HepG2 (cell line): ENCODE data around the gene RNF14. TPM values are rescaled to one million over a fixed set of nuclear protein-coding genes. Genes with fewer than 3 reads are reported as not detected.

Experiments
- BCL6 ChIP-seq: IDR thresholded peaks from 2 replicates; pipeline ENCODE4 v1.6.1; 2016; ENCODE audit warnings: missing genetic modification reagents, missing compliant biosample characterization
- HBP1 ChIP-seq: IDR thresholded peaks from 2 replicates; pipeline ENCODE4 v1.6.1; 2016; ENCODE audit warnings: low read depth, control low read depth
- MLXIP ChIP-seq: sonication (generic); formaldehyde crosslinking; IDR thresholded peaks from 2 replicates; pipeline ENCODE4 v1.9.0; 2021; ENCODE audit warnings: missing genetic modification reagents, borderline replicate concordance
- MYNN ChIP-seq: sonication (generic); formaldehyde crosslinking; IDR thresholded peaks from 2 replicates; pipeline ENCODE4 v1.4.0; 2020; ENCODE audit warnings: mild to moderate bottlenecking, low read depth, missing genetic modification reagents
- NCOA5 ChIP-seq: sonication (generic); formaldehyde crosslinking; IDR thresholded peaks from 2 replicates; pipeline ENCODE4 v1.4.0; 2020; ENCODE audit warnings: missing genetic modification reagents
- PHF21A ChIP-seq: sonication (generic); formaldehyde crosslinking; IDR thresholded peaks from 2 replicates; pipeline ENCODE4 v1.5.0; 2020; ENCODE audit warnings: mild to moderate bottlenecking, missing genetic modification reagents
- POLR2AphosphoS5 ChIP-seq: IDR thresholded peaks from 2 replicates; pipeline ENCODE4 v1.6.1; 2012; ENCODE audit warnings: low read depth, low read length
- RBFOX2 ChIP-seq: fragments of 200-400 bp; formaldehyde crosslinking; IDR thresholded peaks from 2 replicates; pipeline ENCODE4 v1.6.1; 2017; ENCODE audit warnings: low read depth, mild to moderate bottlenecking, low read length
- RCOR2 ChIP-seq: IDR thresholded peaks from 2 replicates; pipeline ENCODE4 v1.6.1; 2016; ENCODE audit warnings: missing biosample characterization, missing genetic modification reagents
- SMYD3 ChIP-seq: sonication (generic); formaldehyde crosslinking; IDR thresholded peaks from 2 replicates; pipeline ENCODE4 v1.8.1; 2023; ENCODE audit warnings: mild to moderate bottlenecking, missing genetic modification reagents
- SUZ12 ChIP-seq: fragments of 150-350 bp; IDR thresholded peaks from 2 replicates; pipeline ENCODE4 v1.6.1; 2014; ENCODE audit warnings: low read depth, low read length
- TARDBP ChIP-seq: sonication (generic); formaldehyde crosslinking; IDR thresholded peaks from 2 replicates; pipeline ENCODE4 v1.8.0; 2022; ENCODE audit warnings: mild to moderate bottlenecking, missing genetic modification reagents
- TRIM24 ChIP-seq: sonication (generic); formaldehyde crosslinking; IDR thresholded peaks from 2 replicates; pipeline ENCODE4 v1.8.0; 2022; ENCODE audit warnings: mild to moderate bottlenecking, missing genetic modification reagents
- ZNF160 ChIP-seq: sonication (generic); formaldehyde crosslinking; IDR thresholded peaks from 2 replicates; pipeline ENCODE4 v1.8.0; 2022; ENCODE audit warnings: mild to moderate bottlenecking, inconsistent platforms, missing genetic modification reagents
- ZNF274 ChIP-seq: sonication (generic); formaldehyde crosslinking; IDR thresholded peaks from 2 replicates; pipeline ENCODE4 v1.5.1; 2020; ENCODE audit warnings: mild to moderate bottlenecking, missing genetic modification reagents
- ZNF337 ChIP-seq: sonication (generic); formaldehyde crosslinking; IDR thresholded peaks from 2 replicates; pipeline ENCODE4 v1.5.1; 2020; ENCODE audit warnings: missing genetic modification reagents, low read depth, mild to moderate bottlenecking, borderline replicate concordance
- ZNF367 ChIP-seq: sonication (generic); formaldehyde crosslinking; IDR thresholded peaks from 2 replicates; pipeline ENCODE4 v1.4.0; 2020; ENCODE audit warnings: missing genetic modification reagents, borderline replicate concordance
- ZNF672 ChIP-seq: sonication (generic); formaldehyde crosslinking; IDR thresholded peaks from 2 replicates; pipeline ENCODE4 v1.8.1; 2022; ENCODE audit warnings: missing genetic modification reagents
- ZNF816 ChIP-seq: sonication (generic); formaldehyde crosslinking; IDR thresholded peaks from 2 replicates; pipeline ENCODE4 v1.8.0; 2022; ENCODE audit warnings: missing genetic modification reagents, mild to moderate bottlenecking, borderline replicate concordance
- polyA plus RNA-seq, 8 experiments: library from polyadenylated mRNA; depleted of rRNA in 3 of 8; stranded (reverse) in 7 of 8; unstranded in 1 of 8; fragments of >200 nt; fragmentation: Illumina TruSeq in 4 of 8; extraction: Trizol in 4 of 8; gene quantifications; 2 replicates each; pipeline versions ENCODE4 v1.2.1 to v1.2.3, GENCODE V29; 2011 to 2016; ENCODE audit warnings: low read depth in 4 of 8, missing spikeins in 1 of 8, mixed read lengths in 1 of 8; ENCODE audit not compliant: insufficient read depth in 1 of 8
- total RNA-seq, 5 experiments: library from RNA; depleted of rRNA; stranded (reverse); fragments of >200 nt; fragmentation: Illumina TruSeq; extraction: Trizol; gene quantifications; 2 replicates each; pipeline ENCODE4 v1.2.3, GENCODE V29; 2016; ENCODE audit warnings: low read depth in 1 of 5
- TF ChIP-seq, protein P1 (sequence below): sonication (generic); formaldehyde crosslinking; IDR thresholded peaks from 2 replicates; pipeline ENCODE4 v1.9.0; 2021; ENCODE audit warnings: missing genetic modification reagents, mild to moderate bottlenecking, borderline replicate concordance
- TF ChIP-seq, protein P2 (sequence below): sonication (generic); formaldehyde crosslinking; IDR thresholded peaks from 2 replicates; pipeline ENCODE4 v1.4.0; 2020; ENCODE audit warnings: mild to moderate bottlenecking, missing genetic modification reagents

Gene RNF14
- total and polyA plus RNA-seq, 2 of the 13 experiments (the other 11 are each of a cell fraction or from before 2014, with no cell fraction given) = 11.3 to 28.1 TPM

DNA sequence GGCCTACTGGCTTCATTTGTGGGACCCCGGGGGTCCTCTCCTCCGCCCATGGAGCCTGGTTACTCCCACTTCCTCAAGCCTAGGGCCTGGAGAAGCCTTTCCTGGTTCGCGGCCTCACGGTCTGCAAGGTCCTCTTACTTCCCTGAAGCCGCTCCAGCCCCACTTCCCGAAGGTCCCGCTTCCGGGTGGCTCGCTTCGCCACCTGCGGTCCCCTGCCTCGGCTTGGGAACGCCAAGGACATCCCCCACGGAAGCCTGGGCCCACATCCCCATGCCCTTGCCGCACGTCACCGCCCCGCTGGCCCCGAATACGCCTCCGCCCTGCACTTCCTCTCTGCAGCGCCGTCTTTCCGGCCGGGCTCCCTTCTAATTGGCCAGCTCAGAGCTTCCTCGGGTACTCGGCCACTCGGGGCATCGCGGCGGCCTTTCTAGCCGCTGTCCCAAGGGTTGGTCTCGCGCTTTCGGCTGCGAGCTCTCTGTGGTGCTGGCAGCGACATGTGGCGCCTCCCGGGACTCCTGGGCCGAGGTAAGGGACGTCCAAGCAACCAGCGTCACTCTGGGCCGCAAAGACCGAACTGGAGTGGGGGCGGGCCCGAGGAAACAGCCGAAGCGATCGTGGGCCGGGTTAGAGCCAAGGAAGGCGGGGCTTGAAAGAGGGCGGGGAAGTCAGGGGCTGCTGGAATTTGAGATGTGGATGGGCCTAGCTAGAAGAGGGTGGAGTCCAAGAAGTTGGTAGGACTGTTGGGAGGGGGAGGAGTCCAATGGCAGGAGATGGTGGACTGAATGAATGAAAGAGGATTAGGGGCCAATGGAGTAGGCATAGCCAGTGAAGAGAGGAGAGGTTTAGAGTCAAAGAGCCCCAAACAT is 45.2 kb upstream of the RNF14 start, which contains the start of gene DELE1 (continued):
- TF ChIP-seq MLXIP = no peak
- peak; percentile 92 for TF ChIP-seq HBP1
- TF ChIP-seq TRIM24 (CRISPR knock-in tag) = no peak
- TF ChIP-seq ZNF337 = peak; percentile 84
- peak; percentile 94 for TF ChIP-seq SMYD3 (CRISPR knock-in tag)
- peak; percentile 91 for TF ChIP-seq POLR2AphosphoS5
- TF ChIP-seq, protein P1, sequence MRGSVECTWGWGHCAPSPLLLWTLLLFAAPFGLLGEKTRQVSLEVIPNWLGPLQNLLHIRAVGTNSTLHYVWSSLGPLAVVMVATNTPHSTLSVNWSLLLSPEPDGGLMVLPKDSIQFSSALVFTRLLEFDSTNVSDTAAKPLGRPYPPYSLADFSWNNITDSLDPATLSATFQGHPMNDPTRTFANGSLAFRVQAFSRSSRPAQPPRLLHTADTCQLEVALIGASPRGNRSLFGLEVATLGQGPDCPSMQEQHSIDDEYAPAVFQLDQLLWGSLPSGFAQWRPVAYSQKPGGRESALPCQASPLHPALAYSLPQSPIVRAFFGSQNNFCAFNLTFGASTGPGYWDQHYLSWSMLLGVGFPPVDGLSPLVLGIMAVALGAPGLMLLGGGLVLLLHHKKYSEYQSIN (CRISPR knock-in tag) = no peak
- TF ChIP-seq ZNF816 (CRISPR knock-in tag) = no peak
- TF ChIP-seq RCOR2 (CRISPR knock-in tag) = no peak; the same call in 1 of the 2 replicates
- TF ChIP-seq ZNF672 (CRISPR knock-in tag) = no peak
- peak; percentile 68; the same call in 1 of the 2 replicates for TF ChIP-seq ZNF274 (CRISPR knock-in tag)
- TF ChIP-seq NCOA5 (CRISPR knock-in tag) = no peak
- TF ChIP-seq MYNN (CRISPR knock-in tag) = peak; percentile 90; the same call in 1 of the 2 replicates
- peak; percentile 78 for TF ChIP-seq TARDBP (CRISPR knock-in tag)
- TF ChIP-seq ZNF367 = 0 out of 2 replicates have a peak, but pooled peaks have one; percentile 6
- TF ChIP-seq RBFOX2 = peak; percentile 99
- TF ChIP-seq PHF21A (CRISPR knock-in tag) = peak; percentile 98
- TF ChIP-seq, protein P2, sequence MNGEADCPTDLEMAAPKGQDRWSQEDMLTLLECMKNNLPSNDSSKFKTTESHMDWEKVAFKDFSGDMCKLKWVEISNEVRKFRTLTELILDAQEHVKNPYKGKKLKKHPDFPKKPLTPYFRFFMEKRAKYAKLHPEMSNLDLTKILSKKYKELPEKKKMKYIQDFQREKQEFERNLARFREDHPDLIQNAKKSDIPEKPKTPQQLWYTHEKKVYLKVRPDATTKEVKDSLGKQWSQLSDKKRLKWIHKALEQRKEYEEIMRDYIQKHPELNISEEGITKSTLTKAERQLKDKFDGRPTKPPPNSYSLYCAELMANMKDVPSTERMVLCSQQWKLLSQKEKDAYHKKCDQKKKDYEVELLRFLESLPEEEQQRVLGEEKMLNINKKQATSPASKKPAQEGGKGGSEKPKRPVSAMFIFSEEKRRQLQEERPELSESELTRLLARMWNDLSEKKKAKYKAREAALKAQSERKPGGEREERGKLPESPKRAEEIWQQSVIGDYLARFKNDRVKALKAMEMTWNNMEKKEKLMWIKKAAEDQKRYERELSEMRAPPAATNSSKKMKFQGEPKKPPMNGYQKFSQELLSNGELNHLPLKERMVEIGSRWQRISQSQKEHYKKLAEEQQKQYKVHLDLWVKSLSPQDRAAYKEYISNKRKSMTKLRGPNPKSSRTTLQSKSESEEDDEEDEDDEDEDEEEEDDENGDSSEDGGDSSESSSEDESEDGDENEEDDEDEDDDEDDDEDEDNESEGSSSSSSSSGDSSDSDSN = peak; percentile 92
- peak; percentile 20; the same call in 1 of the 2 replicates for TF ChIP-seq BCL6
- TF ChIP-seq ZNF160 (CRISPR knock-in tag) = peak; percentile 75; the same call in 1 of the 2 replicates
- TF ChIP-seq SUZ12 = no peak
